ENCODE measurements around the gene PI4K2A. TPM values are rescaled to one million over a fixed set of nuclear protein-coding genes. Genes with fewer than 3 reads are reported as not detected.

Gene PI4K2A
- total RNA-seq (2014; rRNA removed; shearing (Covaris generic)): 13.4 and 13.7 TPM in 2 replicates
- 9.9 and 11.6 TPM in 2 replicates for polyA plus RNA-seq (2014; cell fraction: nucleus; rRNA removed)

- peak; percentile 99 for DNase-seq (ENCODE audit: extremely low read depth, low read depth)
Observed at GRCh38 chr10:97640174-97640867, at the start of gene PI4K2A. Gene PI4K2A, plus strand, starts transcription at chr10:97640671. Its CDS starts 72 bp downstream, at chr10:97640743.

GRCh38 chr10:97590748-97591495 is 49.5 kb upstream of the PI4K2A start:
- no peak for DNase-seq (ENCODE audit: extremely low read depth, low read depth)

- no peak for DNase-seq (ENCODE audit: extremely low read depth, low read depth)
Observed at GRCh38 chr10:97593421-97593820, 47.0 kb upstream of the PI4K2A start.

GRCh38 chr10:97596101-97597082 is 44.1 kb upstream of the PI4K2A start:
- peak; percentile 32 for DNase-seq (ENCODE audit: extremely low read depth, low read depth)

GRCh38 chr10:97597778-97598177 is 42.7 kb upstream of the PI4K2A start:
- DNase-seq (ENCODE audit: extremely low read depth, low read depth): no peak

GRCh38 chr10:97598407-97599271 is 41.8 kb upstream of the PI4K2A start:
- DNase-seq (ENCODE audit: extremely low read depth, low read depth): no peak

GRCh38 chr10:97599272-97599619 is 41.2 kb upstream of the PI4K2A start:
- no peak for DNase-seq (ENCODE audit: extremely low read depth, low read depth)

- no peak for DNase-seq (ENCODE audit: extremely low read depth, low read depth)
Observed at GRCh38 chr10:97600616-97601015, 39.9 kb upstream of the PI4K2A start.

GRCh38 chr10:97601268-97602215 is 38.9 kb upstream of the PI4K2A start:
- no peak for DNase-seq (ENCODE audit: extremely low read depth, low read depth)

- DNase-seq (ENCODE audit: extremely low read depth, low read depth): no peak
Observed at GRCh38 chr10:97607095-97607636, 33.3 kb upstream of the PI4K2A start.

- no peak for DNase-seq (ENCODE audit: extremely low read depth, low read depth)
Observed at GRCh38 chr10:97608991-97609561, 31.4 kb upstream of the PI4K2A start.

GRCh38 chr10:97611473-97611872 is 29.0 kb upstream of the PI4K2A start:
- DNase-seq (ENCODE audit: extremely low read depth, low read depth): no peak

- DNase-seq (ENCODE audit: extremely low read depth, low read depth): peak; percentile 53
Observed at GRCh38 chr10:97612386-97612785, 28.1 kb upstream of the PI4K2A start.

GRCh38 chr10:97618285-97618684 is 22.2 kb upstream of the PI4K2A start:
- DNase-seq (ENCODE audit: extremely low read depth, low read depth): no peak

- DNase-seq (ENCODE audit: extremely low read depth, low read depth): no peak
Observed at GRCh38 chr10:97618733-97619132, 21.7 kb upstream of the PI4K2A start.

GRCh38 chr10:97623277-97623676 is 17.2 kb upstream of the PI4K2A start:
- DNase-seq (ENCODE audit: extremely low read depth, low read depth): no peak

GRCh38 chr10:97627731-97628130 is 12.7 kb upstream of the PI4K2A start:
- no peak for DNase-seq (ENCODE audit: extremely low read depth, low read depth)

GRCh38 chr10:97628228-97628627 is 12.2 kb upstream of the PI4K2A start:
- DNase-seq (ENCODE audit: extremely low read depth, low read depth): no peak
